Mononuclear cell (primary cell): Measurements from ENCODE around the gene FAT1. TPM values are rescaled to one million over a fixed set of nuclear protein-coding genes. Genes with fewer than 3 reads are reported as not detected.
"Not testable (repeated sequence)": the region's sequence is repeated elsewhere in the genome, so short reads cannot be mapped to it uniquely, and the experiment has no call there.

Source experiments
- H3K27me3 ChIP-seq: 2 replicates; pipeline ENCODE4 v1.6.0; 2011; ENCODE audit warnings: low read length, control low read depth; ENCODE audit not compliant: insufficient read depth
- H3K4me1 ChIP-seq: 2 replicates; pipeline ENCODE4 v1.5.1; 2011; ENCODE audit warnings: mild to moderate bottlenecking, low read length, control low read depth; ENCODE audit not compliant: insufficient read depth
- H3K4me3 ChIP-seq: 2 replicates; pipeline ENCODE4 v1.5.1; 2011; ENCODE audit warnings: mild to moderate bottlenecking, low read length, moderate library complexity
- H3K9me3 ChIP-seq: 2 replicates; pipeline ENCODE4 v1.5.1; 2011; ENCODE audit warnings: low read depth, mild to moderate bottlenecking, control low read depth, low read length
- total RNA-seq: library from RNA; depleted of rRNA; stranded (reverse); fragments of >200 nt; gene quantifications from one replicate; pipeline ENCODE4 v1.2.3, GENCODE V29; 2012

Gene FAT1
- total RNA-seq, 1 donor, result 0.10 TPM

DNA sequence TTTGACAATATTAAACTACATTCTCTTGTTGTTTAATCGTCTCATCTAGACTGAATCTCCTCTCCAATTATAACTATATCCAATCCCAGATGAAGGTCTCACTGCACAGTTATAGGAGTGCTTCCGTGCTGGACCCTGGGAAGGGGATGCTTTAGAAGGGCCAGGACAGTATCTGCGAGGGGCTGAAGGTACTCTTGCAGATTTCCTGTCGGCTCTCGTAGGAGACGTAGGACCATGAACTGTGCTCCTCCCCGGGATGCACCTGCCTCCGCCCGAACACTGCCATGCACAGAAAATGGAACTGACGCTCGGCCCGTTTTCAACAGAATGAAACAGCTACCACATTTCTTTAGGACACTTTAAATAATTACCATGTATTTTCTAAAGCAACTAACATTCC lies 39.4 kb downstream of the FAT1 start:
- no peaks in the 10 kb centered on the region for H3K4me1 ChIP-seq
- H3K4me3 ChIP-seq, result no peak overlapping the region
- H3K9me3 ChIP-seq, result no peaks in the 10 kb centered on the region
- no peaks in the 10 kb centered on the region for H3K27me3 ChIP-seq

DNA sequence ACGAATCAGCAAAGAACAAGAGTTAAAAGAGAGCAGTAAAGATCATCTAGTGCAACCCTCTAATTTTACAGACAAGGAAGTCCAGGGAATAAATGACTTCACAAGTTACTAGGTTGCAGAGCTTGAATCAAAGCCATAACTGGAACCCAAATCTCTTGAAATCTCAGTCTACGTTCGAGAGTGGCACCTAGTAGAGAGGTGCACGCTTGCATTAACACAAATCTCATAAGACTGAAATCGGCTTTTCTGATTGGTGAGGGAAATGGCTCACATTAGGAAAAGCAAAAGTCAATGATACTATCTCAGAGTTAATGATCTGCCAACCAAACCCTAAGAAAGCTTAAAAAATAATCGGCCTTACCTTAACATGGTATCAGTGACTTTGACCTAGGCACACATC lies 43.0 kb downstream of the FAT1 start:
- Histone ChIP-seq H3K27me3 (no peaks in the 10 kb centered on the region), H3K9me3 (no peaks in the 10 kb centered on the region), H3K4me3 (no peak overlapping the region), H3K4me1 (no peaks in the 10 kb centered on the region)

DNA sequence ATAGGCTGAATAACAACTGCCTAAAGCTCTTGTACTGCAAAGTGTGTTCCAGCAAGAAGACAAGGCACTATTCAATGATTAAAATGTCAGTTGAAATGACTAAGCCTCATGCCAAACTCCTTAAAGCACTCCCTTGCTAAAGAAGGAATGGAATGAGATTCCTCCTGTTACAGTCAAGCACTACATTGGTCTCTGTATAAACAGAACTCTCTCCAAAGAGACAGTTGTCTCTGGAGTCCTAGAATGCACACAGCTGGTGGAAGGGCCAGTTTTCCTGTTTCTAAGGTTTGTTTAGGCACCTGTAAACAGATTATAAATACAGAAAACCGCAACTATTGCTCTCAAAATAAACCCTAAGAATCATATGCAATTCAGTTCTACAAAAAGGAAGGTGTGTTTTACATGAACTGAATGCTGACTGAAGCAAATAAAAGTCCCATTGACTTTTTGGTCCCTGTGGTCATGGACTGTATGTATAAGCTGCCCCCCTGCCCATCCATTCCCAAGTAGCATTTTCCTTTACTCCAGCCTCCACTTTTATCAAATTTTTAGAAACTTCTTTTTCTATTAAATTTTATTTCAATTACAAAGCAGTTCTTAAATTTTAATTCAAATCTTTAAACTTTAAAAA lies 47.0 kb downstream of the FAT1 start:
- H3K4me1 ChIP-seq, result no peaks in the 10 kb centered on the region
- no peaks in the 10 kb centered on the region for H3K27me3 ChIP-seq

GRCh38 chr4:186669735-186670134 lies 53.9 kb downstream of the FAT1 start:
- Histone ChIP-seq H3K9me3 (no peaks in the 10 kb centered on the region), H3K27me3 (no peaks in the 10 kb centered on the region), H3K4me3 (no peak overlapping the region), H3K4me1 (no peaks in the 10 kb centered on the region)

More for the DNA sequence above, 47.0 kb downstream of the FAT1 start:
- Histone ChIP-seq H3K9me3 (no peaks in the 10 kb centered on the region), H3K4me3 (no peak overlapping the region)

DNA sequence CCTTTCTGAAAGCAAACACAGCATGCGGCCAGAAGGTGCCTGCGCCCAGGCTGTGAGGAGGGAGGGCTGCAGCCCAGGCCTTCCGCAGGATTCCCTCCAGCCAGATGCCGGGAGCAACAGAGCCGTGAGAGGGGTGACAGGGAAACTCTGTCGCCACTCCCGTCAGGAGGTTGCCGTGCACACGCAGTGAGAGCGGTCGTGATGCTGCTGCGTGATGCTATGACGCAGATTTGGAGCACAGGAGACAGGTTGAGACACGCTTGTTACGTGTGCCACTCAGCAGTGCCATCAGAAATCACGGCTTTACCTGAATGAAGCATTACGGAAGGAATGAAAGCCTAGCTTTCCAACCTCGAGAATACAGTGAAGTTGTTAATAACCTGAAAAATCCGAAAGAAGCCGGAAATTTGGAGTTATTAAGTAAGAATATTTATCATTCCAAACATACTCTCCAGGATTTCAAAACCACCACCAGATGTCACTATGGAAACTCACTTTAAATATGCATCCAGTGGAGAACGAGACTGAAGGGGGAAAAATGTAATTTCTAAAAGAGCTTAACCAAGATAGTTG lies 54.4 kb downstream of the FAT1 start:
- Histone ChIP-seq H3K27me3 (no peaks in the 10 kb centered on the region), H3K4me3 (no peak overlapping the region), H3K4me1 (no peaks in the 10 kb centered on the region), H3K9me3 (no peaks in the 10 kb centered on the region)

DNA sequence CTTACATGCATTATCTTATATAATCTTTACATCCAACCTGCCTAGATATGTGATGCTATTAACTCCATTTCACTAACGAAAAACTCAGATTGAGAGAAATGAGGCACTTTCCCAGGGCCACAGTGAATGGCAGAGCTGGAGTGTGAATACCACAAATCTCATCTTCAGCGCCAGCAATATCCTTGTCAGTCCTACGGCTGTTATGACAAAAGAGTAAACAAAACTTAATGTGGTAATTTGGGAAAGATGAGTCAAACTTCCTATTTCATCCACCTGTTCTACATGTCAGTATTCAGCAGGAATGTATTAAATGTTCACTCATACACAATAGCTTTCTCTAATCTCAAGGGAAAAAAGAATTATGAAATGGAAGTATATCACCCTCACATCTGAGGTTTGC lies 56.9 kb downstream of the FAT1 start:
- H3K27me3 ChIP-seq, result no peaks in the 10 kb centered on the region
- H3K4me1 ChIP-seq, result no peaks in the 10 kb centered on the region
- H3K9me3 ChIP-seq, result no peaks in the 10 kb centered on the region
- H3K4me3 ChIP-seq, result no peak overlapping the region

DNA sequence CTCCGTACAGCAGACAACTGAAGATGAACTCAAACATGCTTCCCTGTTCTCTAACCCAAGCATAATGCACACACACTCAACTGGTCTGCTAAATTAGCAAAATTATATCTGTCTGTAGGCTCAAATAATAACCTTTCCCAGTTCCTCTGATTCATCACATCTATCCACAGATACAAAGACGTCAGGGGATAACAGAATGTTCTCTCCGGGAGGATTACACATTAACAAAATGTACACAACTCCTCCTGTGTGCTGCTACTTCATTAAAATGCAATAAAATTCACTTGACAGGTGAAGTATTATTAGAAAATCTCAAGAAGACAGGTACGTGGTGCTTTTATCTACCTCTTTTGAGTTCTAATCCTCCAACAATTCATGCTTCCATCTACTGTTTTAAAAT lies 57.4 kb downstream of the FAT1 start:
- H3K27me3 ChIP-seq, result no peaks in the 10 kb centered on the region
- no peak overlapping the region for H3K4me3 ChIP-seq
- no peaks in the 10 kb centered on the region for H3K9me3 ChIP-seq
- no peaks in the 10 kb centered on the region for H3K4me1 ChIP-seq

GRCh38 chr4:186660403-186660802 lies 63.3 kb downstream of the FAT1 start:
- no peak overlapping the region for H3K4me3 ChIP-seq
- no peaks in the 10 kb centered on the region for H3K9me3 ChIP-seq
- no peaks in the 10 kb centered on the region for H3K27me3 ChIP-seq
- H3K4me1 ChIP-seq, result no peaks in the 10 kb centered on the region

GRCh38 chr4:186659935-186660334 lies 63.7 kb downstream of the FAT1 start:
- Histone ChIP-seq H3K27me3 (no peaks in the 10 kb centered on the region), H3K4me1 (no peaks in the 10 kb centered on the region), H3K9me3 (no peaks in the 10 kb centered on the region), H3K4me3 (no peak overlapping the region)

- H3K4me3 ChIP-seq, H3K9me3 ChIP-seq, H3K27me3 ChIP-seq, H3K4me1 ChIP-seq: not testable (repeated sequence)
Observed at GRCh38 chr4:186659456-186659855, 64.2 kb downstream of the FAT1 start.

- no peak overlapping the region for H3K4me3 ChIP-seq
Observed at GRCh38 chr4:186658657-186659056, 65.0 kb downstream of the FAT1 start.

DNA sequence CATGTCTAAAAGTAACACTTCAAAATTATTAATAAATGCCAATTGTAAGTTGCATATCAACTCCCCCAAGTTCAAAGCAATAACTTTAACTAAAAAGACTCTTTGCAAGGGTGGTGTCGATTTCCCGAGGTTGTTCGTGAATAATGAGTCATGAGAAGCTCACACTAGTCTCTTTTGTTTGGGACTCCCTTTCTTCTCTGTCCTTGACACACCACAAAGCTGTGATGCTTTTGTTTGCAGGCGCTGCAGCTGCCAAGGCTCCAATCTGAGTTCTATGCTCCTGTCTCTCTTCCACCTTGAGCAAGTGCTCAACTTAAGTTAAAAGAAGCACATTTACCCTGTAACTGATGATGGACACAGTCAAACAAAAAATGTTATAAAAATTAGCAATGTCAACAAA lies 65.9 kb downstream of the FAT1 start:
- Histone ChIP-seq H3K4me3 (no peak overlapping the region), H3K9me3 (no peaks in the 10 kb centered on the region), H3K27me3 (no peaks in the 10 kb centered on the region), H3K4me1 (no peaks in the 10 kb centered on the region)

More at GRCh38 chr4:186658657-186659056, 65.0 kb downstream of the FAT1 start:
- no peaks in the 10 kb centered on the region for H3K9me3 ChIP-seq
- H3K27me3 ChIP-seq, result no peaks in the 10 kb centered on the region
- no peaks in the 10 kb centered on the region for H3K4me1 ChIP-seq

- Histone ChIP-seq H3K4me1 (no peaks in the 10 kb centered on the region), H3K4me3 (no peak overlapping the region), H3K27me3 (no peaks in the 10 kb centered on the region), H3K9me3 (no peaks in the 10 kb centered on the region)
Observed at GRCh38 chr4:186653969-186654368, 69.7 kb downstream of the FAT1 start.

- Histone ChIP-seq H3K27me3 (no peaks in the 10 kb centered on the region), H3K9me3 (no peaks in the 10 kb centered on the region), H3K4me1 (no peaks in the 10 kb centered on the region), H3K4me3 (no peak overlapping the region)
Observed at GRCh38 chr4:186651624-186652023, 72.0 kb downstream of the FAT1 start.

DNA sequence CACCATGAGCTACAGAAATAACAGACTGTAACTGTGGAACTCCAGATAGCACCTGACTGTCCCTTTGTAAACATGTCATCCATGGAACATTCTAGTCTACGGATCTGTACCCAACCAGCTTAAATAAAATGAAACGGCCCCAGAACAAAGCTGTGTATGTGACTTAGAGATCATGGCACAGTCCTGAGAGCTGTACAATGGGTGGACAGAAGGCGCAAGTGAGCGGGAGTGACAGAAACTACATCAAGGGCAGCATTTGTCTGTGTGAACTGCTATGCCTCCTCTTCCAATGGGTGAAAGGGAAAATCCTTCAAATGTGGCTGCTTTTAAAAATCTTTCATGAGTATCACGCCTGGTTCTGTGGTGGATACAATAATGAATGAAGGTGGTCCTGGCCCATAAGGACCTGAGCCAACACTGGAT lies 72.5 kb downstream of the FAT1 start:
- Histone ChIP-seq H3K9me3 (no peaks in the 10 kb centered on the region), H3K4me1 (no peaks in the 10 kb centered on the region), H3K27me3 (no peaks in the 10 kb centered on the region), H3K4me3 (no peak overlapping the region)
